ENCODE measurements around the gene GAMT.

- TF ChIP-seq POLR2A (IDR thresholded peaks at IDR 0.05; ENCODE audit: extremely low read depth, insufficient read length) = no peak
- TF ChIP-seq CTCF (IDR thresholded peaks at IDR 0.05; ENCODE audit: low read depth, low read length) = no peak
- TF ChIP-seq MAX (IDR thresholded peaks at IDR 0.05; ENCODE audit: low read depth, low read length) = no peak
- TF ChIP-seq MYC (IDR thresholded peaks at IDR 0.05; ENCODE audit: low read depth, low read length) = no peak
These were observed 27.6 kb downstream of the GAMT start for GRCh38 chr19:1373534-1374249.

All from NB4 (cell line).